NCI-H2196 (cell line): ENCODE measurements around the gene DOP1B.
"Not testable (repeated sequence)": the region's sequence is repeated elsewhere in the genome, so short reads cannot be mapped to it uniquely, and the experiment has no call there.

ENCODE experiments used
- DNase-seq: peaks from one replicate; lab custom pipeline; 2025; ENCODE audit not compliant: unreplicated experiment; lab: John Stamatoyannopoulos, UW

DOP1B gene

DNA sequence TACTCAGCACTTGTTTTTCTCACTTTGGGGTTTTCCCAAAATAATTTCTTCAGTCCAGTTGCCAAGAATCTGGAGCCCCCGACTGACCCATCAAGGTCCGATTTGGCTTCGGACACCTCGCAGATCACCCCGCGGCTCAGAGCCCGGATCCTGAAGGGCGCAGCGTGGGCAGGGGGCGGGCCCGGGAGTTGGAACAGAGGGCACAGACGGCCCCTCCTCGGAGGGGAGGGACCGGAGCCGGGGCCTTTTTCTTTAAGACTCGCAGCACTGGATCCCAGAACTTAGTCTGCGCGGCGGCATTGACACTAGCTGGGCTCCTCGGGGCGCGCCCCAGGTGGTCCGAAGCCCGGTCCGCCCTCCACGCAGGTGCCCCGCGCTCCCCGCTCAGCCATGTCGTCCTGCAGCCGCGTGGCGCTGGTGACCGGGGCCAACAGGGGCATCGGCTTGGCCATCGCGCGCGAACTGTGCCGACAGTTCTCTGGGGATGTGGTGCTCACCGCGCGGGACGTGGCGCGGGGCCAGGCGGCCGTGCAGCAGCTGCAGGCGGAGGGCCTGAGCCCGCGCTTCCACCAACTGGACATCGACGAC lies 21.7 kb upstream of the DOP1B start, which contains the start of gene CBR3:
Gene CBR3, plus strand, starts transcription at position 277 of the 588 bp plus-strand sequence. Its CDS starts 114 bp downstream, at position 391.
- DNase-seq, result peak; percentile 31

DNA sequence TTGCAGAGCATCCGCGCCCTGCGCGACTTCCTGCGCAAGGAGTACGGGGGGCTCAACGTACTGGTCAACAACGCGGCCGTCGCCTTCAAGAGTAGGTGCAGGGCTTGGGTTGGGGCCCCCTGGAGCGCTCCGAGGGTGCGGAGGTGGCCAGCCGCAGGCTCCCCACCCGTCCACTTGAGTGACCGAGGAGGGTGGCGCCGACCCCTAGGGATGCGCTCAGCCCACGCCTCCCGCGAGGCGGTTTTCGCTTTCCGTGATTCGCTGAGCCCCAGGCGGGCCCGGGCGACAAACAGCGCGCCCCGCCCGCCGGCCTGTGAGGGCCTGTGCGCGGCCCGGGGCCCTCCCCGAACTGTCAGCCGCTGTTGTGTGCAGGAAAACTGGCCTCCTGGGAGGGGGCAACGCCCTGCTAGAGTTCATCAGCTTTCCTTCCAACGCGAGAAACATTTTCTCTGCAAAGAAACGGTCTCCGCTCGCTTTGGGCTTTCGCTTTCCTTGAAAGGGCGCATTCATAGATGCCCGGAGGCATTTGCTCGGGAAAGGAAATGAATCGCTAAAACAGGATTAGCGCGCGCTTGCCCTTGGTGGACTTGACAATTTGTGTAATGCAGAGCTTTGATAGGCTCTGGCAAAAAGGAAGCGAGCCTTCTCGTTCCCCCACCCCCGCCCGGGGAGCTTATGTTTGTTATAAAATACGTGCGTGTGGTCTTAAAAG lies 21.1 kb upstream of the DOP1B start:
- DNase-seq, result peak; percentile 47

DNA sequence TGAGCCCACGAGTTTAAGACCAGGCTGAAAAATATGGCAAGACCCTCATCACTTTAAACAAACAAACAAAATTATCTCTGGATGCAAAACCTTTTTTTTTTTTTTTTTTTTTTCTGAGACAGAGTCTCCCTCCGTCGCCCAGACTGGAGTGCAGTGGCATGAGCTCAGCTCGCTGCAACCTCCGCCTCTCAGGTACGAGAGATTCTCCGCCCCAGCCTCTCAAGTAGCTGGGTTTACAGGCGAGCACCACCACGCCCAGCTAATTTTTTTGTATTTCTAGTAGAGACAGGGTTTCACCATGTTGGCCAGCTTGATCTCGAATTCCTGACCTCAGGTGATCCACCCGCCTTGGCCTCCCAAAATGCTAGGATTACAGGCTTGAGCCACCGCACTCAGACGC lies 16.8 kb upstream of the DOP1B start:
- not testable (repeated sequence) for DNase-seq

DNA sequence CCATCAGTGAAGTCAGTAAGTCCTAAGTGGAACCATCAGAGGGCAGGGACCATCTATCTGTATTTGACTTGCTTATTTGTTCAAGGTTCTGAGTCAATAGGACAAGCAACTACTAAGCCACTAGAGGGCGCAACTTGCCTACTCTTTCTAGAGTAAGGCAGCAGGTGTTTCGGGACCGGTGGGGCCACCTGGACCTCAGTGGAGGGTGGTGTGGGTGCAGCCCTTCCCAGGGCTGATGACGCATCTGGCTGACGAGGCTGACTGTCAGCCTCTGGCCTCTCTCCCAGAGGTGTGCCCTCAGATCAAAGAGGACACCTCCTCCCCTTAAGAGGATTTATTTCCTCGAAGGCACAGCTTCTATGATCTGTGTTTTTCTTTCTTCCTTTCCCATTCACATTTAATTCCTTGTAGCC lies 15.1 kb upstream of the DOP1B start:
- peak; percentile 99 for DNase-seq

DNA sequence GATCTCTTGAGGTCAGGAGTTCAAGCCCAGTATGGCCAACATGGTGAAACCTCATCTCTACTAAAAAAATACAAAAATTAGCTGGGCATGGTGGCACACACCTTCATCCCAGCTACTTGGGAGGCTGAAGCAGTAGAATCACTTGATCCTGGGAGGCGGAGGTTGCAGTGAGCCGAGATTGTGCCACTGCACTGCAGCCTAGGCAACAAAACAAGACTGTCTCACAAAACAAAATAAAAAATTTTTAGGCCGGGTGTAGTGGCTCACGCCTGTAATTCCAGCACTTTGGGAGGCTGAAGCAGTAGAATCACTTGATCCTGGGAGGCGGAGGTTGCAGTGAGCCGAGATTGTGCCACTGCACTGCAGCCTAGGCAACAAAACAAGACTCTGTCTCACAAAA lies 12.4 kb upstream of the DOP1B start:
- DNase-seq, result not testable (repeated sequence)

DNA sequence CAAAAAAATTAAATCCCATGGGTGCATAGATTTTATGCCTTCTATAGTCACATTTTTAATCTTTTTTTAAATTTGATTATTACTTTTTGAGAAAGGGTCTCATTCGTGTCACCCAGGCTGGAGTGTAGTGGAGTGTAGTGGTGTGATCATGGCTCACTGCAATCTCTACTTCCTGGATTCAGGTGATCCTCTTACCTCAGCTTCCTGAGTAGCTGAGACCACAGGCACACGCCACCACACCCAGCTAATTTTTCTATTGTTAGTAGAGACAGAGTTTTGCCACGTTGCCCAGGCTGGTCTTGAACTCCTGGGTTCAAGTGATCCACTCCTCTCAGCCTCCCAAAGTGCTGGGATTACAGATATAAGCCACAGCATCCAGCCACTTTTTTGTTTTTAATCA lies 11.4 kb upstream of the DOP1B start:
- DNase-seq, result no peak

DNA sequence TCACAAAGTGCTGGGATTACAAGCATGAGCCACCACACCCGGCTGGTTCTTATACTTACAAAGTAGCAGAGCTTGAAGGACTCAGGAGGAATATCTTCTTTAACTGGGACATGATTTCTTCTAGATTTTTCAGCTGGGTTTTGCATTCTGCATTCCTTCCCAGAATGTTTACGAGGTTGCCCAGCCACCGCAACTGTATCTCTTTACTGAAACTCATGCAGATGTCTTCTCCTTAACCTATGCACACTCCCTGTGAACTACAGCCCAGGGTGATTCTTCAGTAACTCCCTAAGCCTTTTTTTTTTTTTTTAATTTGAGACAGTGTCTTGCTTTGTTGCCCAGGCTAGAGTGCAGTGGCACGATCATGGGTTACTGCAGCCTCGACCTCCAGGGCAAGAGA lies 8.7 kb upstream of the DOP1B start:
- no peak for DNase-seq

DNA sequence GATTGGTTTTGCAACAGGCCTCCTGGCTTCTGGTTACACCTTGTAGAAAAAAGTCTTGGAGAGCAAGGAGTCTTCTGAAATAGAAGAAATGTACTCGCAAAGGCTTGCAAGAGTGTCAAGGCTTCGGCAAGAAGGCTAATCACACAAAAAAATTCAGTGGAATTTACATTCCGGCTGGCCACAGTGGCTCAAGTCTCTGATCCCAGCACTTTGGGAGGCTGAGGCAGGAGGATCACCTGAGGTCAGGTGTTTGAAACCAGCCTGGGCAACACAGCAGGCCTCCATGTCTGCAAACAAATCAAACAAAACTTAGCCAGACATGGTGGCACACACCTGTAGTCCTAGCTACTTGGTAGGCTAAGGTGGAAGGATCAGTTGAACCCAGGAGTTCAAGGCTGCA lies 7.7 kb upstream of the DOP1B start:
- DNase-seq, result no peak

DNA sequence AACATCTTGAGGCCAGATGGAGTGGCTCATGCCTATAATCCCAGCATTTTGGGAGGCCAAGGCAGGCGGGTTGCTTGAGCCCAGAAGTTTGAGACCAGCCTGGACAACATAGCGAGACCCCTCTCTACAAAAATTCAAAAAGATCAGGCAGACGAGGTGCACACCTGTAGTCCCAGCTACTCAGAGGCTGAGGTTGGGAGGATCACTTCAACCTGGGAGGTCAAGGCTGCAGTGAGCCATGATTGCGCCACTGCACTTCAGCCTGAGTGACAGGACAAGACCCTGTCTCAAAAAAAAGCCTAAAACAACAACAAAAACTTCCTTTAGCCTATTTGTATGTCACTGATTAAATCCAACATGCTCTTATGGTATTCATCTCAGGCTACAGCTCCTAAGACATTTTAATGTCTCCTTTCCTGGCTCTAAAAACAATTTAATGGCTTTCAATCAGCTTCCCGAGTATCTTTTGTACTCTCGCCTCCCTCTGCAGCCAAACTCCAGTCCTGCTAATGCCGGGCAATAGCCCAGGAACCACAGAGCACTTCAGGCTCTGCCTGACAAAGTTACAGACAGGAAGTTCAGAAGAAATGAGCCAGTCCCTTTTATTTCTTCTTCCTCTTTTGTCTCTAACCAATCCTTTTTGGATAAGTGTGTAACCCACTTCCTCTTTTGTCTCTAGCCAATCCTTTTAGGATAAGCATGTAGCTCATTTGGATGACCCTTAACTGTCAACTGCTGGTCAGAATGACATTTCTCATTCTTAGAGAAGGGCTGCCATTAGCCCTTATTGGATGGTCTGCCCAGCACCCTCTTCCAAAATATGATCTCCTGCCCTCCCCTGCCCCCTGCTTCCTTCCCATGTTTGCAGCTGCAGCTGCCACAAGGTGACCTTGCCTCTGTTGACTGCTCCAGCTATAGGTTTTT lies 6.6 kb upstream of the DOP1B start:
- peak; percentile 32 for DNase-seq

DNA sequence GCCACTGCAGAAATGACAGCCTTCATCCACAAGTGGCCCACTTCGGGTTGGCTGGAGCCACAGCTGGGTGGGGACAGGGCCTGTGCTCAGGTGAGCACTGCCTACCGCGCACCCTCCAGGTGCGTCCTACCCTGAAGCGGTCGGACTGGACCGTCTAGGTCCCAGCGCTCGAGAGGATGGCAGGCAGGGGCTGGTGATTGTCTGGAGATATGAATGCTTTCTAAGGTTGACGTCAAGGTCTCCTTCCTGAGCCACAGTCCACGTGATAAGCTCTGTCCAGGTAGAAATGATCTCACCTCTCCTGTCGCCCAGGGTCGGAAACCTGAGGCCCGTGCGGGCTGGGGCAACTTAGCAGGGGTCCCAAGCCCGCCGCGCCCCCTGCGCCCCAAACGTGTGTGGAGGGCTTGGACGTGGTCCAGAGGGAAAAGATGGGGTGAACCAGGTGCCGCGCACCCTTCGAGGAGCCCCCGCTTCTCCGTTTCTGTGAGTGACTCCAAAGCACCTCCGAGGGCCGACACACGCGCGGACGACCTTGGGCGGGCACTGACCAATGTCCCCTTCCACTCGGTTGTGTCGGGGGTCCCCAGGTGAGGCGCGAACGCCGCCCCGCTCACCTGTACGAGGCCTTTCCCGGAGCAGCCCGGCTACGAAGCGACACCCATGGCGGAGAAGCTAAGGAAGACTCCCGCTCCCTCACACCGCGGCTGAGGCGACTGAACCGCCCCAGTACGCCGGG lies 853 bp upstream of the DOP1B start:
- peak; percentile 68 for DNase-seq

DNA sequence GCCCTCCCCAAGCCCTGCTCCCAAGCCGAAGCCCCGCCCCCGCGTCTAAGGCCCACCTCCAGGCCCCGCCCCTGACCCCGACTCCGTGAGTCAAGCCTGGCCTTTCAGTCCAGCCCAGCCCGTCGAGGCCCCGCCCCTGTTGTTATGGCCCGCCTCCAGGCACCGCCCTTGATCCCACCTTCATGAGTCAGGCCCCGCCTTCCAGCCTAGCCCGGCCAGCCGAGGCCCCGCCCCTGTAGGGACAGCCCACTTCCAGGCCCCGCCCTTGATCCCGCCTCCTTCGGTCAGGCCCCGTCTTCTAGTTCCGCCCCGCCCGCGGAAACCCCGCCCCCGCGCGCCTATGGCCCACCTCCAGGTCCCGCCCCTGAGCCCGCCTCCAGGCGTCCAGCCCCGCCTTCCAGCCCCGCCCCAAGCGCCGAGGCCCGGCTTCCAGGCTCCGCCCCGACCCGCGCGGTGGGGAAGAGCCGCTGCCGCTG lies 247 bp upstream of the DOP1B start:
- DNase-seq, result peak; percentile 99

DNA sequence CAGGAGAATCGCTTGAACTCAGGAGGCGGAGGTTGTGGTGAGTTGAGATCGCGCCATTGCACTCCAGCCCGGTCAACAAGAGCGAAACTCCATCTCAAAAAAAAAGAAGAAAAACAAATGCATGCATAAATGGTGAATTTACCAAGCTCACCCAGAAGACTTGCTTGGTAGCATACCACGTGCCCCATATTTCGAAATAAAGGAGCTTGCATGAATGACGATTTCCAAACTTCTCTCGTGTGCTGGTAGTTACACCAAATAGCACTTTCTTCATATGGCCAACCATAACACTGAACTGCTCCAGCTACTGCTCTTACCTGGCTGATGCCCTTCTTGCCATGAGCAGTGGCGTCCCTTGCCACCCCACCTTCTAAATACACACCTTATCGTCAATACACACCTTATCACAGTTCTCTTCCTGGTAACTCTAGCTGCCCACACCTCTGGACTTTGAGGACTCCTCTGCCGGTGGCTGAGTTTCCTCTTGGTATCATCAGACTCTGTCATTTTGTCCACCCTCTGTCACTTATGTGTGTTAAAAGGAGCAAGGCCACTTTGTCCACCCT lies 2.8 kb downstream of the DOP1B start:
- DNase-seq, result no peak

DNA sequence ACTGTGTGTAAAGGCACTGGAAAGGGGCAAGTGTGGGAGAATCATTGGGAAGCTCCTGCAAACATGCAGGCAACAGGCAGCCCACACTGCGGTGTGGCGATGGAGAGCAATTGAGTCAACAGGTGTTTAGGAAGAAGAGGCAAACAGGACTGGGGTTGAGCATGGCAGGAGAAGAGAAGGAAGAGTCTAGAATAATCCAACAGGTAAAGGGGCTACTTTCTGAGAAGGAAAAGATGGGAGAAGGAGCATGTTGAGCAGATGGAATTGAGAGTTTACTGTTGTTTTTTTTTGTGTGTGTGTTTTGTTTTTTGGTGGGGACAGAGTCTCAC lies 4.2 kb downstream of the DOP1B start:
- DNase-seq, result no peak

DNA sequence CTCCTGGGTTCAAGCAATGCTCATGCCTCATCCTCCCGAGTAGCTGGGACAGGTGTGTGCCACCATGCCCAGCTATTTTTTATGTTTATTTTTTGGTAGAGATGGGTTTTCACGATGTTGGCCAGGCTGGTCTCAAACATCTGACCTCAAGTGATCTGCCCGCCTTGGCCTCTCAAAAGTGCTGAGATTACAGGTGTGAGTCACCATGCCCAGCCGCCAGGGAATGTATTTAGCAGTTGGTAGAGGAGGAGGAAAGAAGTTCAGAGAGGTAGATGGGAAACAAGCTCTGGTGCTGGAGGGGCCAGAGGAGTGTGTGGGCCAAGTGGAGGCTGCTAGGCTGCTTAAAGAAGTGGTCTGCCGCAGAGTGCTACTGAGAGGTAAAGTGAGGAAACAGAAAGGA lies 6.0 kb downstream of the DOP1B start:
- no peak for DNase-seq

DNA sequence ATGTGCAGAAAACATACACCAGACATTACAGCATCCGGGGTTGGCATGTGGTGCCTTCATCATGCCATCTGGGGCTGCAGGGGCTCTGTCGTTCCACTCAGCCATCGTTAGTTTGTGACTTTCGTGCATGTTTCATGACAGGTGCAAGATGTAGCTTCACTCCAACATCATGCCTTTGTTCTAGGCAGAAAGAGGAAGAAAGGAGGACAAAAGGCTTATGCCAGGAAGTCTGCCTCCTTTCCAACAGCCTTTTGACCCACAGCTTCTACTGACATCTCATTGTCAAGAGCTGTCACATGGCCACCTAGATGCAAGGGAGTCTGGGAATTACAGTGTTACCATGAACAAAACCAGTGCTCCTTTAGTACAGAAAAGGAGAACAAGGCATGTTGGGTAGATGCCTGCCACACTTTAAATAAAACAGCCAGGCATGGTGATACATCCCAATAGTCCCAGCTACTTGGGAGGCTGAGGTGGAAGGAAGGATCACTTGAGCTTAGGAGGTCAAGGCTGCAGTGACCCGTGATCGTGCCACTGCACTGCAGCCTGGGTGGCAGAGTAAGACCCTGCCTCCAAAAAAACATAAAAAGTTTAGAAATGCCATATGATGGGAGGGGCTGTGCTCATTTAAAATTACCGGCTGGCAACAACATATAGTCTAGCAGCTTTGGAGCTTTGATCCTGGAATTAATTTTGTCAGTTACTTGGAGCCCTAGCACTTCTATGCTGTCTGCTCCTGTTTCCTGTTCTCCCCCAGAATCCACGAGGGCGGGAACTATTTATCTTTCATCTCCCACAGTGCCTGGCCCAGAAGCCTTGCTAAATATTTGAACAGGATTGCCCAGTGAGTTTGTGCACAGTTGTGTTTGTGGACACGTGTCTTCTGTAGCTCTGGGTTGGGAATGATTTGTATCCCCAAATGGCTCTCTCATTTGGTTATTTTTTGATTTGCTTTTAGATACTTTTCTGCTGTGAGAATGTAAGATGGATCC lies 7.4 kb downstream of the DOP1B start:
- peak; percentile 14 for DNase-seq

DNA sequence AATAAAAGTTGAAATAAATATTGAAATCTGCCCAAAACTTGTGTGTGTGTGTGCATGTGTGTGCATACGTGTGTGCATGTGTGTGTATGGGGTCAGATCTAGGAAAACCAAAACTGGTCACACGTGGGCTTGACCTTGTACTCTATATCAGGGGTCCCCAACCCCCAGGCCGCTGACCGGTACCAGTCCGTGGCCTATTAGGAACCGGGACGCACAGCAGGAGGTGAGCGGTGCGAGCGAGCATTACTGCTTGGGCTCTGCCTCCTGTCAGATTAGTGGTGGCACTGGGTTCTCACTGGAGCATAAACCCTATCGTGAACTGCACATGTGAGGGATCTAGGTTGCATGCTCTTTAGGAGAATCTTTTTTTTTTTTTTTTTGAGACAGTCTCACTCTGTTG lies 8.7 kb downstream of the DOP1B start:
- no peak for DNase-seq

DNA sequence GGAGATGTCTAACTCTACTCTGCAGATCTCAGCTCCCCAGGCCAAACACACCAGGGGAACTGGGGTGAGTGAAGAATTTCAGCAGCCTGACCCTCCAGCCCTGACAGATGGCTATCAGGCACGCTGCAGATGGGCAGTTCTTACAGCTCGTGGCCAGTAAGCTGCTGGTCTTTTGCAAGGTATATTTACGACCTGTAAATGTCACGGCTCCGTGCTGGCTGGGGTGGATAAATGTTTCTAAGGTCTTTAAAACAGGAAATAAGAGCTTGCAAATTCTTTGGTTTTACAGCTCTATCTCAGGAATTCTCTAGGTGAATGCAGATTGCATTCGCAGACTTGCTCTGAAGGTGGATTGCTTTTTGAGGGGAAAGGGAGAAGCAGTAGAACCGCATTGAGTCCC lies 10.1 kb downstream of the DOP1B start:
- no peak for DNase-seq

DNA sequence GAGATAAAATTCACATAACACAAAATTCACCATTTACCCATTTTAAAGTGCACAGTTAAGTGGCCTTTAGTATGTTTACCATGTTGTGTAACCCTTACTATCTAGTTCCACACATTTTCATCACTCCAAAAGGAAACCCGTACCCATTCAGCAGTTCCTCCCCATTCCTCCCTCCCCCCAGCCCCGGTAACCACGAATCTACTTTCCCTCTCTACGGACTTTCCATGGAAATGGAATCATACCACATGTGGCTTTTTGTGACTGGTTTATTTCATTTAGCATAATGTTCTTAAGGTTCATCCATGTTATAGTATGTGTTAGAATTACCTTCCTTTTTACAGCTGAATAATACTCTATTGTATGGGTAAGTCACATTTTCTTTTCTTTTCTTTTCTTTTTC lies 10.9 kb downstream of the DOP1B start:
- DNase-seq, result no peak

DNA sequence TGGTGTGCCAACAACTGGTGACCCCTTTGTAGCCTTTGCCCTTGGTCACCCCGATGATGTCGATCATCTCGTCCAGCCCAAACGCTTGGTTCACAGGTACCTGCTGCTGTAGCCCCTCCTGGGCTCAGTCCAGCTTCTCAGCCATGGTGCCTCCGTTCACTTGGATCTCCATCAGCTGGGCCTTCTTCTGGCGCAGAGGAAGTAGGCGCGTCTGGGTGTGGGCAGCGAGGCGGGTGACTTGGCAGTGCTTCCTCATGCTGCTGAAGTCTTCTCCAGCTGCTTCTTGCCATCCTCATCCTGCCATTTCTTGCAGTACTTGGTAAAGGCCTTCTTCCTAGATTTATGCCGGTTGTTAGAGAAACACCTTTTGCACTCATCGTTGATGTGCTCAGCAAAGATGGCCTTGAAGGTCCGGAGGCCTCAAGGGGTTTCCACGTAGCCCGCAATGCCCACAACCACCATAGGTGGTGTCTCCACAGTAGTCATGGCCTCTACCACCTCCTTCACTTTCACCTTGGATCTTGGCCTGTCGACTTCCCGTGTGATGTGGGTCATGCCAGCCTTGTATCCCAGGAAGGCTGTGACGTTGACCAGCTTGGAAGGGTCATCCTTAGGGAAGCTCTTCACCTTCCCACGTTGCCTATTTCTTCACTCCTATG lies 13.0 kb downstream of the DOP1B start:
- DNase-seq, result no peak
